Mucosa of stomach (tissue), 1 donor: Measurements from ENCODE around the gene PDE3A.
"Not testable (repeated sequence)": the region's sequence is repeated elsewhere in the genome, so short reads cannot be mapped to it uniquely, and the experiment has no call there.

Experiments
- H3K27me3 ChIP-seq: one replicate; pipeline ENCODE4 v1.7.0; 2013; ENCODE audit warnings: mild to moderate bottlenecking, low read length; ENCODE audit not compliant: control insufficient read depth, insufficient read depth
- H3K36me3 ChIP-seq: one replicate; pipeline ENCODE4 v1.7.0; 2013; ENCODE audit warnings: low read length; ENCODE audit not compliant: control insufficient read depth, insufficient read depth
- H3K4me1 ChIP-seq: one replicate; pipeline ENCODE4 v1.7.0; 2013; ENCODE audit warnings: mild to moderate bottlenecking, low read length; ENCODE audit not compliant: control insufficient read depth, insufficient read depth
- H3K4me3 ChIP-seq: one replicate; pipeline ENCODE4 v1.7.0; 2013; ENCODE audit warnings: low read length
- H3K9ac ChIP-seq: one replicate; pipeline ENCODE4 v1.7.0; 2013; ENCODE audit warnings: mild to moderate bottlenecking, low read length, moderate library complexity
- H3K9me3 ChIP-seq: one replicate; pipeline ENCODE4 v1.7.0; 2013; ENCODE audit warnings: mild to moderate bottlenecking, low read length, moderate library complexity; ENCODE audit not compliant: control insufficient read depth
- donor health status: Pancreatic carcinoma.

PDE3A gene

GRCh38 chr12:20376984-20377383 is 8.6 kb downstream of the PDE3A start:
- H3K27me3 ChIP-seq: no peaks in the 10 kb centered on the region
- no peak overlapping the region for H3K4me3 ChIP-seq
- H3K4me1 ChIP-seq: no peaks in the 10 kb centered on the region
- H3K9me3 ChIP-seq: no peaks in the 10 kb centered on the region
- no peak overlapping the region for H3K9ac ChIP-seq
- no peaks in the 10 kb centered on the region for H3K36me3 ChIP-seq

- no peaks in the 10 kb centered on the region for H3K36me3 ChIP-seq
- no peaks in the 10 kb centered on the region for H3K9me3 ChIP-seq
- H3K4me3 ChIP-seq: no peak overlapping the region
- no peaks in the 10 kb centered on the region for H3K27me3 ChIP-seq
- H3K4me1 ChIP-seq: no peaks in the 10 kb centered on the region
- no peak overlapping the region for H3K9ac ChIP-seq
Observed at GRCh38 chr12:20377750-20378149, 9.4 kb downstream of the PDE3A start.

GRCh38 chr12:20382117-20382516 is 13.8 kb downstream of the PDE3A start:
- Histone ChIP-seq H3K9me3 (no peaks in the 10 kb centered on the region), H3K27me3 (no peaks in the 10 kb centered on the region), H3K4me3 (no peak overlapping the region), H3K4me1 (no peaks in the 10 kb centered on the region), H3K36me3 (no peaks in the 10 kb centered on the region), H3K9ac (no peak overlapping the region)

DNA sequence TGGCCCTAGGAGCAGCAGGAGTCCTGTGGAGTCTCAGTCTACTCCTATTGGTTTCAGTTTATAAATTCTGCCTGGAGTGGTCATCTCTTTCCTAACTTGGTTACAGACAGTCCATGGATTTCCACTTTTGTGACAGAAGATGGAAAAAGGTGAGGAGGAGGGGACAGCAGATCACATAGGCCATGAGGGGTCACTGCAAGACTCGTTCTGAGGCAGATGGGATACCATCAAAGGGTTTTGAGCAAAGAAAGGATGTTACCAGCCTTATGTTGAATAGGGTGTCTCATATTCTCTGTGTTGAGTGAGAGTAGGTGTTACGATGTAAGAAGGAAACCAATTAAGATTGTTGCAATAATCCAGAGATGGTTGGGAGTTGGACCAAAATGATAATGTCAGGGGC is 15.3 kb downstream of the PDE3A start:
- no peak overlapping the region for H3K9ac ChIP-seq
- no peaks in the 10 kb centered on the region for H3K36me3 ChIP-seq
- no peaks in the 10 kb centered on the region for H3K9me3 ChIP-seq
- H3K4me3 ChIP-seq: no peak overlapping the region
- H3K27me3 ChIP-seq: no peaks in the 10 kb centered on the region
- no peaks in the 10 kb centered on the region for H3K4me1 ChIP-seq

DNA sequence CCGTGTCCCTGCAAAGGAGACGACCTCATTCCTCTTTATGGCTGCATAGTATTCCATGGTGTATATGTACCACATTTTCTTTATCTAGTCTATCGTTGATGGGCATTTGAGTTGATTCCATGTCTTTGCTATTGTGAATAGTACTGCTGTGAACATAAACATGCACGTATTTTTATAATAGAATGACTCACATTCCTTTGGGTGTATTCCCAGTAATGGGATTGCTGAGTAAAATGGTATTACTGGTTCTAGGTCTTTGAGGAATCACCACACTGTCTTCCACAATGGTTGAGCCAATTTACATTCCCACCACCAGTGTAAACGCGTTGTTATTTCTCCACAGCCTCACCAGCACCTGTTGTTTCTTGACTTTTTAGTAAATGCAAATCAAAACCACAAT is 16.5 kb downstream of the PDE3A start:
- not testable (repeated sequence) for H3K9me3 ChIP-seq, H3K4me3 ChIP-seq, H3K9ac ChIP-seq, H3K36me3 ChIP-seq, H3K4me1 ChIP-seq, H3K27me3 ChIP-seq

DNA sequence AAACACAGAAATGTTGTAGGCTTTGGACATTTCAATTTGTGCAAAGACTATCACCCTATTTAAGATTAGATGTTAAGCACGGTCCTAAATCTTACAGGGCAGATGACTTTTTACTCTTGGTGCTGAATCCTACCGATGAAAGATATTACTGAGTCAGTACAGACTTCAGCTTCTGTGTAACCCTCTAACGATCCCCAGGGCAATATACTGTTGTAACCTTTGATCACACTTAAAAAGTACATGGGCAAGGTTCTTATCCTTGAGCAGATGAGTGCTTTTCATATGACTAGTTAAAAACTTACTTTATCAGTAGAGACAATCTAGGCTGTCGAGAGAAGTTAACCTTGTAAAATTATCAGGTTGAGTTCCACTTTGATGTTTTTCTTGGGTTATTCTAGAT is 22.5 kb downstream of the PDE3A start:
- Histone ChIP-seq H3K9ac (no peak overlapping the region), H3K4me1 (no peaks in the 10 kb centered on the region), H3K27me3 (no peaks in the 10 kb centered on the region), H3K9me3 (no peaks in the 10 kb centered on the region), H3K36me3 (no peaks in the 10 kb centered on the region), H3K4me3 (no peak overlapping the region)

- Histone ChIP-seq H3K9me3 (no peaks in the 10 kb centered on the region), H3K36me3 (no peaks in the 10 kb centered on the region), H3K4me3 (no peak overlapping the region), H3K9ac (no peak overlapping the region), H3K4me1 (no peaks in the 10 kb centered on the region), H3K27me3 (no peaks in the 10 kb centered on the region)
Observed at GRCh38 chr12:20392339-20392738, 24.0 kb downstream of the PDE3A start.

- no peaks in the 10 kb centered on the region for H3K36me3 ChIP-seq
- no peaks in the 10 kb centered on the region for H3K4me1 ChIP-seq
- H3K9me3 ChIP-seq: no peaks in the 10 kb centered on the region
- no peak overlapping the region for H3K9ac ChIP-seq
- H3K27me3 ChIP-seq: no peaks in the 10 kb centered on the region
- H3K4me3 ChIP-seq: no peak overlapping the region
Observed at GRCh38 chr12:20393707-20394106, 25.4 kb downstream of the PDE3A start.

- Histone ChIP-seq H3K9me3 (no peaks in the 10 kb centered on the region), H3K36me3 (no peaks in the 10 kb centered on the region), H3K4me1 (no peaks in the 10 kb centered on the region), H3K4me3 (no peak overlapping the region), H3K27me3 (no peaks in the 10 kb centered on the region), H3K9ac (no peak overlapping the region)
Observed at GRCh38 chr12:20395791-20396550, 27.6 kb downstream of the PDE3A start.

- H3K9me3 ChIP-seq: no peaks in the 10 kb centered on the region
- no peak overlapping the region for H3K4me3 ChIP-seq
- no peaks in the 10 kb centered on the region for H3K27me3 ChIP-seq
- H3K9ac ChIP-seq: no peak overlapping the region
- no peaks in the 10 kb centered on the region for H3K4me1 ChIP-seq
- no peaks in the 10 kb centered on the region for H3K36me3 ChIP-seq
Observed at GRCh38 chr12:20398686-20399085, 30.3 kb downstream of the PDE3A start.

DNA sequence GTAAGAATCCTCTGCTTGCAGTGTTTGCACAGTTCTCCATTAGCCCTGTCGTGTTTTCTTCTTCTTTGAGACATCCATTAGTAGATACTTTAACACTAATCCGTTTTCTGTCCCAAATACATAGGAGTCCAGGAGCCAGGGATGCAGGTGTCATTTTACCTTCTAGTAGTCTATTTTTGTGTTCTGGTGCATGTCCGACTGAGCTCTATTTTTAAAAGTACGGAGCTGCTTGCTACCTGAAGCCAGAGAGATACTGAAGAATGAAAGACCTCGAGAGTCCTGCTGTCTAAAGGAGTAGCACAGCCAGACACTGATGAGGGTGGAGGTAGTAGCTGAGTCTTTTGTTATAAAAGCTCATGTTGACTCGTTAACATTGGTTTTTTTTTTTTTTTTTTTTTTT is 31.7 kb downstream of the PDE3A start:
- Histone ChIP-seq H3K36me3 (no peaks in the 10 kb centered on the region), H3K4me3 (no peak overlapping the region), H3K9me3 (no peaks in the 10 kb centered on the region), H3K4me1 (no peaks in the 10 kb centered on the region), H3K9ac (no peak overlapping the region), H3K27me3 (no peaks in the 10 kb centered on the region)

DNA sequence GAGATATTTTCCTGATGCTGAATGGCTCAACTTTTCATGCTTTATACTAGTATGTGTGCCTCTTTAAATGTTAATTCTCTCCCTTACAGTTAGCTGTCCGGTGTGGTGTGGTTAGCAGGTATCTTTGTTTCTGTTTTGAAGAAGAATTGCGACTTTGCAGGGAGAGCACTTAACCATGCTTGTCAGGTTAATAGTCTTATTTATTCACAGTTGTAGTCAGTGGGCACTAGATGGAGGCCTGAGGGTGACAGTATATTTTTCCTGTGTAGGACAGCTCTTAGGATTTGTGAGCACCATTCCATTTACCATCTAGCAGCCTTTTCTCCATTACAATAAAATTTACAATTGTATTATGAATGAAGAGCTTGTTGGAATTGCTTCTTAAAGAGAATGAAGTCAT is 34.9 kb downstream of the PDE3A start:
- no peak overlapping the region for H3K4me3 ChIP-seq
- H3K4me1 ChIP-seq: no peaks in the 10 kb centered on the region
- no peak overlapping the region for H3K9ac ChIP-seq
- H3K36me3 ChIP-seq: no peaks in the 10 kb centered on the region
- no peaks in the 10 kb centered on the region for H3K27me3 ChIP-seq
- no peaks in the 10 kb centered on the region for H3K9me3 ChIP-seq
